Thoracic aorta (tissue), 2 donors: ENCODE results near the gene TIMM29. TPM values are rescaled to one million over a fixed set of nuclear protein-coding genes. Genes with fewer than 3 reads are reported as not detected.

Source experiments
- ATAC-seq: fragments of 150-250 bp; one replicate; pipeline ENCODE4 v1.8.0; 2017; ENCODE audit warnings: low read depth; ENCODE audit not compliant: insufficient number of reproducible peaks, low FRiP score
- DNase-seq: peaks from one replicate; pipeline ENCODE4 v3.0.0-alpha.2; 2020; ENCODE audit warnings: low spot score
- H3K27ac ChIP-seq, 2 donors: fragments of 200-600 bp; sonication (generic); 1 replicate in 1 of 2; 2 replicates in 1 of 2; pipeline ENCODE4 v1.5.1; 2016; ENCODE audit warnings: mild to moderate bottlenecking in 2 of 2, moderate library complexity in 2 of 2
- H3K27me3 ChIP-seq: fragments of 200-600 bp; sonication (generic); replicated peaks from 2 replicates; pipeline ENCODE4 v1.6.0; 2016; ENCODE audit warnings: mild to moderate bottlenecking; ENCODE audit not compliant: insufficient read depth
- H3K36me3 ChIP-seq: fragments of 200-600 bp; sonication (generic); one replicate; pipeline ENCODE4 v1.5.1; 2016
- H3K4me1 ChIP-seq, 2 donors: fragments of 200-600 bp; sonication (generic); 1 replicate in 1 of 2; 2 replicates in 1 of 2; pipeline versions ENCODE4 v1.5.1 to v1.6.0; 2016; ENCODE audit warnings: low read depth in 2 of 2, mild to moderate bottlenecking in 1 of 2; ENCODE audit not compliant: control insufficient read depth in 1 of 2
- H3K4me3 ChIP-seq: fragments of 200-600 bp; sonication (generic); 2 replicates; pipeline ENCODE4 v1.5.1; 2016; ENCODE audit warnings: mild to moderate bottlenecking
- H3K9me3 ChIP-seq: fragments of 200-600 bp; sonication (generic); 2 replicates; pipeline ENCODE4 v1.5.1; 2016
- CTCF ChIP-seq: fragments of 200-600 bp; sonication (generic); IDR thresholded peaks from one replicate; pipeline ENCODE4 v1.5.1; 2019; ENCODE audit warnings: antibody characterized with exemption
- total RNA-seq, 2 donors: library from RNA; depleted of rRNA; stranded (reverse); fragments of >200 nt; gene quantifications; one replicate each; pipeline versions ENCODE4 v1.1.0 to v1.2.3, GENCODE V29; 2016

The TIMM29 gene
- total RNA-seq, 2 donors from 2014 or later, result 33.3 to 34.8 TPM

GRCh38 chr19:10885201-10886169, 43.1 kb upstream of the TIMM29 start:
- no peak overlapping the region for H3K4me3 ChIP-seq
- no peaks in the 10 kb centered on the region for H3K27me3 ChIP-seq
- DNase-seq (no peak), ATAC-seq (no peak)
- H3K4me1 ChIP-seq, result peaks cover 9 to 44% of the 10 kb centered on the region in 2 donors
- H3K9me3 ChIP-seq, result no peaks in the 10 kb centered on the region
- no peak overlapping the region for H3K27ac ChIP-seq
- no peak for TF ChIP-seq CTCF
- H3K36me3 ChIP-seq, result no peaks in the 10 kb centered on the region

- no peak for TF ChIP-seq CTCF
- H3K27me3 ChIP-seq, result no peaks in the 10 kb centered on the region
- no peaks in the 10 kb centered on the region for H3K9me3 ChIP-seq
- no peak overlapping the region for H3K27ac ChIP-seq
- DNase-seq, result no peak
- H3K4me1 ChIP-seq, result peaks cover 2 to 27% of the 10 kb centered on the region in 2 donors
- H3K36me3 ChIP-seq, result no peaks in the 10 kb centered on the region
- H3K4me3 ChIP-seq, result no peak overlapping the region
- ATAC-seq, result no peak
These were observed 40.8 kb upstream of the TIMM29 start for GRCh38 chr19:10887616-10888367.

GRCh38 chr19:10888421-10888866, 40.2 kb upstream of the TIMM29 start:
- peaks cover 2 to 24% of the 10 kb centered on the region in 2 donors for H3K4me1 ChIP-seq
- no peak overlapping the region for H3K4me3 ChIP-seq
- H3K36me3 ChIP-seq, result no peaks in the 10 kb centered on the region
- ATAC-seq (no peak), DNase-seq (no peak)
- H3K9me3 ChIP-seq, result no peaks in the 10 kb centered on the region
- H3K27ac ChIP-seq, result no peak overlapping the region
- no peak for TF ChIP-seq CTCF
- H3K27me3 ChIP-seq, result no peaks in the 10 kb centered on the region

- ATAC-seq, result no peak
- Histone ChIP-seq H3K4me1 (peaks cover 2 to 23% of the 10 kb centered on the region in 2 donors), H3K27me3 (no peaks in the 10 kb centered on the region), H3K9me3 (no peaks in the 10 kb centered on the region), H3K4me3 (no peak overlapping the region), H3K27ac (no peak overlapping the region), H3K36me3 (no peaks in the 10 kb centered on the region)
- no peak for DNase-seq
- TF ChIP-seq CTCF, result no peak
These were observed 38.7 kb upstream of the TIMM29 start for GRCh38 chr19:10889880-10890279.
